ENCODE results near the gene MPZL1.

- TF ChIP-seq CTCF (IDR thresholded peaks at IDR 0.05; ENCODE audit: borderline replicate concordance, extremely low read depth, low read length, poor library complexity, severe bottlenecking) (no peak), EZH2 (IDR thresholded peaks at IDR 0.05; ENCODE audit: borderline replicate concordance, low read depth, low read length, severe bottlenecking) (no peak)
Measured at GRCh38 chr1:167706363-167706762, 15.4 kb upstream of the MPZL1 start.

Measured in DND-41 (cell line).